Measurements from ENCODE around the gene RXRA. TPM values are rescaled to one million over a fixed set of nuclear protein-coding genes. Genes with fewer than 3 reads are reported as not detected.

Gene RXRA
- total and polyA plus RNA-seq, 10 donors = 10.9 to 116 (median 81.0) TPM

DNA sequence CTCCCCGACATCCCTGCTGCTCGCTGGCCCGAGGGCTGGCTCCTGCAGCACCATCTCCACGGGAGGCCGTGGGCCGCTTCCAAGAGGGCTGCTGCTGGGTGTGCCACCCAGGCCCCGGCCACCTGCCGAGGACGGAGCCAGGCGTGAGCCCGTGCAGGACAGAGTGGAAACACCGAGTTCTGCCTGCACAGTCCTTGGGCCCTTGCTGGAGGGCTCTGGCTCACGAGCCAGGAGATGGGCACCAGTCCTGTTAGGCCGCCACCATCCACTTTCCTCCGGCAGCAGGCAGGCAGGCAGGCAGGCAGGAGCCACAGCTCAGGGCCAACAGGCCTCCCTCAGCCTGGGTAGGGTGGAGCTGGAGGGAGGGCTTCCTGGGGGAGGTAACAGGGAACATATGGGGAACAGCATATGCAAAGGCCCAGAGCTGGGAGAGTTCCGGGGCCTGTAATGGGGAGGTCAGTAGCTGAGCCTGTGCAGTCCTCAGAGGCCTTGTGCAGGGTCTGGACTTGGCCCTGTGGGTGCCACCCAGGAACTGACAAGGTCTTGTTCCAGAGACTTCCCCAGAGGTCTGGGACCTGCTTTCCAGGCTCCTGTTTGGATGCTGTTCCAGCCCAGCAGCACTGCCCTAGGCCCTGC is 31.9 kb downstream of the RXRA start:
- DNase-seq = no peak
- peaks cover 17 to 99% (median 58%) of the 10 kb centered on the region in 6 donors for H3K4me1 ChIP-seq
- H3K36me3 ChIP-seq = peaks cover 0 to 3% (median 0%) of the 10 kb centered on the region in 6 donors
- 93 to 100% (median 95%) methylated on average over 6 to 16 of the region's 16 CpGs for WGBS, 5 donors
- no peaks in the 10 kb centered on the region for H3K9me3 ChIP-seq
- H3K27ac ChIP-seq = peak overlapping the region in 4 of 8 donors; percentile 5 to 78 (median 58)
- intact Hi-C loops (cut with DNase I; ENCODE audit: low total_unique reads) = no loop called here
- TF ChIP-seq, protein P1, sequence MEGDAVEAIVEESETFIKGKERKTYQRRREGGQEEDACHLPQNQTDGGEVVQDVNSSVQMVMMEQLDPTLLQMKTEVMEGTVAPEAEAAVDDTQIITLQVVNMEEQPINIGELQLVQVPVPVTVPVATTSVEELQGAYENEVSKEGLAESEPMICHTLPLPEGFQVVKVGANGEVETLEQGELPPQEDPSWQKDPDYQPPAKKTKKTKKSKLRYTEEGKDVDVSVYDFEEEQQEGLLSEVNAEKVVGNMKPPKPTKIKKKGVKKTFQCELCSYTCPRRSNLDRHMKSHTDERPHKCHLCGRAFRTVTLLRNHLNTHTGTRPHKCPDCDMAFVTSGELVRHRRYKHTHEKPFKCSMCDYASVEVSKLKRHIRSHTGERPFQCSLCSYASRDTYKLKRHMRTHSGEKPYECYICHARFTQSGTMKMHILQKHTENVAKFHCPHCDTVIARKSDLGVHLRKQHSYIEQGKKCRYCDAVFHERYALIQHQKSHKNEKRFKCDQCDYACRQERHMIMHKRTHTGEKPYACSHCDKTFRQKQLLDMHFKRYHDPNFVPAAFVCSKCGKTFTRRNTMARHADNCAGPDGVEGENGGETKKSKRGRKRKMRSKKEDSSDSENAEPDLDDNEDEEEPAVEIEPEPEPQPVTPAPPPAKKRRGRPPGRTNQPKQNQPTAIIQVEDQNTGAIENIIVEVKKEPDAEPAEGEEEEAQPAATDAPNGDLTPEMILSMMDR (IDR thresholded peaks at IDR 0.05 in 8 of 11, conservative IDR thresholded peaks at IDR 0.05 in 3 of 11) = no peak
- TF ChIP-seq POLR2AphosphoS5 (IDR thresholded peaks at IDR 0.05) = peak in 1 of 3 donors; percentile 26
- no peak overlapping the region for H3K4me3 ChIP-seq
- no peaks in the 10 kb centered on the region for H3K27me3 ChIP-seq (replicated peaks in 1 of 7)

- WGBS, 5 donors = 62 to 68% (median 66%) methylated on average over 15 to 17 of the region's 17 CpGs
- DNase-seq = no peak
- H3K4me1 ChIP-seq = peaks cover 17 to 100% (median 55%) of the 10 kb centered on the region in 6 donors
- H3K27me3 ChIP-seq (replicated peaks in 1 of 7) = no peaks in the 10 kb centered on the region
- H3K9me3 ChIP-seq = no peaks in the 10 kb centered on the region
- H3K4me3 ChIP-seq = no peak overlapping the region
- intact Hi-C loops (cut with DNase I; ENCODE audit: low total_unique reads) = no loop called here
- H3K36me3 ChIP-seq = peaks cover 0 to 3% (median 0%) of the 10 kb centered on the region in 6 donors
- peak overlapping the region in 4 of 8 donors; percentile 5 to 78 (median 58) for H3K27ac ChIP-seq
- TF ChIP-seq POLR2AphosphoS5 (IDR thresholded peaks at IDR 0.05) = peak in 2 of 3 donors; percentile 25 to 38
- TF ChIP-seq POLR2A (IDR thresholded peaks at IDR 0.05) = no peak
Observed at GRCh38 chr9:134358662-134359319, 32.5 kb downstream of the RXRA start.

DNA sequence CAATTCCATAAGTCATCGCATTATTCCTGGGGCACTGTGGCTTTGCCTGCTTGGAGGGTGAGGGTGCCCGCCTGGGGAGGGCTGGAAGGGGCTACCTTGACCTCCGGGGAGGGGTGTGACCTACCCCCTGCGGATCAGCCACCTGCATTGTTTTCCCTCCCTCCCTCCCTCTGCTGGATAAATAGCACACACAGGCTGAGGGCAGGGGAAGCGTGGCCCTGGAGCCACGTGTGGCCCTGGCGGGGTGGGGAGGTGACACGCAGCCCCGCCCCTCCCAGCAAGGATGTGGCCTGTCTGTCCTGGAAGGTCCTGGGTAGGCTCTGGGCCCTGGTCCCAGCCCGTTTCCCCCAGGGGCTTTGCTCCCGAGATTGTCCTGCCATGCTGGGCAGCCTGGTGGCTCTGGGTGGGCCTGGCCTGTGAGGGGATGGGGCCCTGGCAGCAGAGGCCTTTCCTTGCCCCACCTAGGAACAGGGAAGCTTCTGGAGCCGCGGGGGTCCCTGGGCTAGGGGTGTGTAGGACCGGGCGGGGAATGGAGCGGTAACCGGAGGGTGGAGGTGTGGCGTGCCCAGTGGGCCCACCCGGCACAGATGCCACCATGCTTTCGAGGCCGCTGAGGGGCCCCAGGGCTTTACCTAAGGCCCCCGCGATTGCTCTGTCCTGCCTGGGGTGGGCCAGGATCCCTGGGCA is 33.4 kb downstream of the RXRA start:
- WGBS, 5 donors = 73 to 88% (median 74%) methylated on average over 6 to 23 of the region's 23 CpGs

GRCh38 chr9:134360180-134360759 is 34.0 kb downstream of the RXRA start:
- Histone ChIP-seq H3K27ac (peak overlapping the region; percentile 3 to 78 (median 48)), H3K27me3 (replicated peaks in 1 of 7) (no peaks in the 10 kb centered on the region), H3K4me3 (peak overlapping the region in 1 of 8 donors; percentile 39), H3K36me3 (peaks cover 0 to 3% (median 0%) of the 10 kb centered on the region in 6 donors), H3K4me1 (peaks cover 17 to 100% (median 58%) of the 10 kb centered on the region in 6 donors), H3K9me3 (no peaks in the 10 kb centered on the region)
- TF ChIP-seq, protein P1 (IDR thresholded peaks at IDR 0.05 in 8 of 11, conservative IDR thresholded peaks at IDR 0.05 in 3 of 11) = no peak
- TF ChIP-seq POLR2AphosphoS5 (IDR thresholded peaks at IDR 0.05) (peak in 2 of 3 donors; percentile 57 to 63), POLR2A (IDR thresholded peaks at IDR 0.05) (no peak)
- DNase-seq = peak; percentile 89
- 51 to 80% (median 61%) methylated on average over 9 to 30 of the region's 30 CpGs for WGBS, 5 donors
- intact Hi-C loops (cut with DNase I; ENCODE audit: low total_unique reads) = no loop called here

More for the DNA sequence above, 33.4 kb downstream of the RXRA start:
- H3K4me1 ChIP-seq = peaks cover 17 to 100% (median 55%) of the 10 kb centered on the region in 6 donors
- intact Hi-C loops (cut with DNase I; ENCODE audit: low total_unique reads) = no loop called here
- H3K9me3 ChIP-seq = no peaks in the 10 kb centered on the region
- peaks cover 0 to 3% (median 0%) of the 10 kb centered on the region in 6 donors for H3K36me3 ChIP-seq
- TF ChIP-seq POLR2AphosphoS5 (IDR thresholded peaks at IDR 0.05) = peak in 1 of 3 donors; percentile 7
- no peak for TF ChIP-seq POLR2A (IDR thresholded peaks at IDR 0.05)
- DNase-seq = no peak
- peak overlapping the region in 1 of 8 donors; percentile 39 for H3K4me3 ChIP-seq
- H3K27ac ChIP-seq = peak overlapping the region in 7 of 8 donors; percentile 3 to 78 (median 48)
- no peaks in the 10 kb centered on the region for H3K27me3 ChIP-seq (replicated peaks in 1 of 7)

Measured in spleen (tissue), 11 donors.